SK-N-SH (cell line): ENCODE results near the gene LNP1. TPM values are rescaled to one million over a fixed set of nuclear protein-coding genes. Genes with fewer than 3 reads are reported as not detected.

ENCODE experiments used
- CTCF ChIA-PET: fragments of 300-600, 350-600 bp; formaldehyde crosslinking; extraction: SDS; loops from one replicate; lab custom pipeline; 2021; lab: Yijun Ruan, JAX
- POLR2A ChIA-PET: fragments of 350-600 bp; sonication (Branson Sonifier 250); formaldehyde crosslinking; extraction: SDS; loops from one replicate; lab custom pipeline; 2020; ENCODE audit warnings: antibody characterized with exemption, inconsistent platforms; lab: Yijun Ruan, JAX
- DNase-seq: peaks from one replicate; pipeline ENCODE4 v3.0.0; 2012
- H2AFZ ChIP-seq: fragments of 200-600 bp; sonication (generic); 2 replicates; pipeline ENCODE4 v1.8.1; 2016; ENCODE audit warnings: antibody characterized with exemption, mild to moderate bottlenecking, low read depth
- H3F3A ChIP-seq: fragments of 200-600 bp; sonication (generic); replicated peaks from 2 replicates; pipeline ENCODE3; 2016; ENCODE audit warnings: antibody characterized with exemption, mild to moderate bottlenecking; ENCODE audit not compliant: insufficient read depth
- H3K27ac ChIP-seq, 2 experiments: fragments of 200-500 bp in 1 of 2; fragments of 200-600 bp in 1 of 2; sonication (Bioruptor generic) in 1 of 2; sonication (generic), shearing (Covaris generic) in 1 of 2; 2 replicates each; pipeline versions ENCODE4 v1.5.1 to v1.6.1; 2014 to 2016; ENCODE audit warnings: low read depth in 2 of 2, inconsistent platforms in 1 of 2, low read length in 1 of 2, mild to moderate bottlenecking in 1 of 2, mixed read lengths in 1 of 2
- H3K27me3 ChIP-seq: fragments of 200-600 bp; sonication (generic), shearing (Covaris generic); 2 replicates; pipeline ENCODE4 v1.6.1; 2016; ENCODE audit warnings: mixed run types; ENCODE audit not compliant: insufficient read depth
- H3K36me3 ChIP-seq, 2 experiments: fragments of 200-500 bp in 1 of 2; fragments of 200-600 bp in 1 of 2; sonication (Bioruptor generic) in 1 of 2; sonication (generic) in 1 of 2; replicated peaks in 1 of 2; 2 replicates each; pipeline versions ENCODE3 to v1.5.1; 2014 to 2016; ENCODE audit warnings: low read length in 1 of 2, mild to moderate bottlenecking in 1 of 2; ENCODE audit not compliant: insufficient read depth in 2 of 2, control insufficient read depth in 1 of 2
- H3K4me1 ChIP-seq, 2 experiments: fragments of 200-500 bp in 1 of 2; fragments of 200-600 bp in 1 of 2; sonication (Bioruptor generic) in 1 of 2; sonication (generic), shearing (Covaris generic) in 1 of 2; 2 replicates each; pipeline versions ENCODE4 v1.5.1 to v1.6.1; 2014 to 2016; ENCODE audit warnings: low read depth in 1 of 2, low read length in 1 of 2, mixed run types in 1 of 2; ENCODE audit not compliant: insufficient read depth in 2 of 2, control insufficient read depth in 1 of 2
- H3K4me2 ChIP-seq: fragments of 200-600 bp; sonication (generic), shearing (Covaris generic); 2 replicates; pipeline ENCODE4 v1.6.1; 2017; ENCODE audit warnings: mixed run types
- H3K4me3 ChIP-seq, 2 experiments: fragments of 200-500 bp in 1 of 2; fragments of 200-600 bp in 1 of 2; sonication (Bioruptor generic) in 1 of 2; sonication (generic), shearing (Covaris generic) in 1 of 2; 2 replicates each; pipeline versions ENCODE4 v1.5.1 to v1.8.1; 2014 to 2016; ENCODE audit warnings: low read depth in 2 of 2, inconsistent platforms in 1 of 2, low read length in 1 of 2, mild to moderate bottlenecking in 1 of 2, mixed read lengths in 1 of 2, moderate library complexity in 1 of 2
- H3K79me2 ChIP-seq: fragments of 200-600 bp; sonication (generic); 2 replicates; pipeline ENCODE4 v1.8.1; 2017; ENCODE audit warnings: mild to moderate bottlenecking; ENCODE audit not compliant: insufficient read depth
- H3K9ac ChIP-seq: fragments of 200-600 bp; sonication (generic); 2 replicates; pipeline ENCODE4 v1.6.1; 2017; ENCODE audit warnings: mixed run types
- H3K9me2 ChIP-seq: fragments of 200-600 bp; sonication (generic); 2 replicates; pipeline ENCODE4 v1.6.1; 2017; ENCODE audit warnings: mixed run types
- H3K9me3 ChIP-seq: fragments of 200-600 bp; sonication (generic); 2 replicates; pipeline ENCODE4 v1.6.1; 2017; ENCODE audit warnings: mixed run types, mild to moderate bottlenecking, moderate library complexity
- H4K20me1 ChIP-seq: fragments of 200-600 bp; sonication (generic); 2 replicates; pipeline ENCODE4 v1.6.1; 2017; ENCODE audit warnings: mild to moderate bottlenecking, mixed run types; ENCODE audit not compliant: insufficient read depth
- ELF1 ChIP-seq: IDR thresholded peaks from 2 replicates; pipeline ENCODE4 v1.4.0; 2012
- EP300 ChIP-seq, 2 experiments: IDR thresholded peaks; 2 replicates each; pipeline versions ENCODE4 v1.4.0 to v1.6.1; 2012; ENCODE audit warnings: borderline replicate concordance in 1 of 2, low read depth in 1 of 2, low read length in 1 of 2
- FOSL2 ChIP-seq: IDR thresholded peaks from 2 replicates; pipeline ENCODE4 v1.4.0; 2012; ENCODE audit warnings: low read depth, mild to moderate bottlenecking, moderate library complexity, borderline replicate concordance
- GABPA ChIP-seq: IDR thresholded peaks from 2 replicates; pipeline ENCODE4 v1.4.0; 2012; ENCODE audit warnings: low read depth, mild to moderate bottlenecking
- MEF2A ChIP-seq: IDR thresholded peaks from 2 replicates; pipeline ENCODE4 v1.4.0; 2012; ENCODE audit warnings: low read depth, borderline replicate concordance
- MXI1 ChIP-seq: IDR thresholded peaks from 2 replicates; pipeline ENCODE4 v1.6.1; 2012; ENCODE audit warnings: mild to moderate bottlenecking, low read depth, low read length, improper control_type of control experiment
- NFIC ChIP-seq: IDR thresholded peaks from 2 replicates; pipeline ENCODE4 v1.4.0; 2012; ENCODE audit warnings: borderline replicate concordance
- POLR2AphosphoS5 ChIP-seq: IDR thresholded peaks from 2 replicates; pipeline ENCODE4 v1.6.1; 2012; ENCODE audit warnings: low read depth, low read length
- RCOR1 ChIP-seq: fragments of 150-350 bp; IDR thresholded peaks from 2 replicates; pipeline ENCODE4 v1.6.1; 2017; ENCODE audit warnings: antibody characterized with exemption, low read length
- SIN3A ChIP-seq: IDR thresholded peaks from 2 replicates; pipeline ENCODE4 v1.6.1; 2012; ENCODE audit warnings: low read depth, mild to moderate bottlenecking, low read length, moderate library complexity, borderline replicate concordance
- SMC3 ChIP-seq: IDR thresholded peaks from 2 replicates; pipeline ENCODE4 v1.6.1; 2012; ENCODE audit warnings: low read depth, low read length, improper control_type of control experiment
- TAF1 ChIP-seq: IDR thresholded peaks from 2 replicates; pipeline ENCODE4 v1.6.1; 2012; ENCODE audit warnings: low read depth, mild to moderate bottlenecking, low read length, moderate library complexity, borderline replicate concordance
- TCF12 ChIP-seq: IDR thresholded peaks from 2 replicates; pipeline ENCODE4 v1.4.0; 2012
- TEAD4 ChIP-seq: IDR thresholded peaks from 2 replicates; pipeline ENCODE4 v1.4.0; 2012; ENCODE audit warnings: mild to moderate bottlenecking, borderline replicate concordance; ENCODE audit not compliant: insufficient read depth
- WGBS: methylation state at CpG from one replicate; pipeline ENCODE4 v1.1.6; 2017; ENCODE audit warnings: low lambda C conversion rate; 5-methylcytosine and 5-hydroxymethylcytosine counted together
- polyA plus RNA-seq, 3 experiments: library from polyadenylated mRNA; depleted of rRNA; stranded (reverse); fragments of >200 nt; gene quantifications; 2 replicates each; pipeline ENCODE4 v1.2.3, GENCODE V29; 2012
- TF ChIP-seq, protein P1 (sequence below): IDR thresholded peaks from 2 replicates; pipeline ENCODE4 v1.4.0; 2012; ENCODE audit warnings: low read depth, borderline replicate concordance
- TF ChIP-seq, protein P2 (sequence below): fragments of 200-600 bp; sonication (generic); IDR thresholded peaks from 2 replicates; pipeline ENCODE4 v1.6.1; 2017; ENCODE audit warnings: antibody characterized with exemption, mild to moderate bottlenecking, moderate library complexity
- TF ChIP-seq, protein P3 (sequence below): IDR thresholded peaks from 2 replicates; pipeline ENCODE4 v1.4.0; 2012; ENCODE audit warnings: low read depth
- TF ChIP-seq, protein P4 (sequence below): IDR thresholded peaks from 2 replicates; pipeline ENCODE4; 2012

LNP1 gene
- polyA plus RNA-seq, 1 of the 3 experiments (the other 2 are of a cell fraction): 2.3 TPM

DNA sequence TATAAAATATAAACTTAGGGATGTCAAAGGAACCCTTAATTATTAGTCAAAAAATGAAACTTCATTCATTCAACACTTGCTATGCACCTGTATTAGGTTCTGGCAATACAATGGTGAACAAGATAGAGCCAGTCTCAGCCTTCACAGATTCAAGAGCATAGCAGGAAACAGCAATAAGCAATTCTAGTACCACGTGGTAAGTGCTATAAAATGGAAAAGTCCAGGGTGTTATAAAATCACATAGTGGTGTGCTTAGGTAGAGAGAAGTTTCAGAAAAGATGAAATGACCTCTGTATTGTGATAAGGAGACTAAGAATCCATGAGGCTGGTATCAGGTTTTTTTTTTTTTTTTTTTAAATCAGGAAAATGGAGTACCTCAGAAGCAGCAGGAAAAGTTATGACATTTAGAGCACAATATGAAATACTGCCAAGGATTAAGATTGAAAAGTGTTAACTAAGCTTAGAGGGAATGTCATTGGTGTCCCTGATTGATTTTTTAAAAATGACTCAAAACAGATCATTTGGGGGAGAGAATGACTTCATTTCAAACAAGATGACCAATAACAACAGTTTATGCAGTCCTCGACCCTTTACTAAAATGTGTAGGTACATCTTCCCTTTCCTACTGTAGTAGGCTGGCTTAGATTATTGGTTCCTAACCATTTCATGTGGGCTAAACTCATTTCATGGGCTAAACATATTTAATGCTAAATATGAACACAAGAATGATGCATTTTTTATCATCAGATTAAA is 5.5 kb upstream of the LNP1 start:
- POLR2A ChIA-PET: no interaction called here
- no peaks in the 10 kb centered on the region for H3K9me2 ChIP-seq

More for the DNA sequence above, 5.5 kb upstream of the LNP1 start:
- Histone ChIP-seq H3K4me1 (peaks cover 0 to 9% of the 10 kb centered on the region in 2 experiments; a peak in 3 of 4 replicates), H3K9ac (no peak overlapping the region), H3K4me3 (no peak overlapping the region), H3K4me2 (no peak overlapping the region)
- no peak for DNase-seq
- CTCF ChIA-PET: no interaction called here
- 76% methylated on average over 2 of the region's 2 CpGs for WGBS
- TF ChIP-seq POLR2AphosphoS5 (no peak), TEAD4 (no peak), FOSL2 (no peak), EP300 (IDR thresholded peaks at IDR 0.05; ENCODE audit: borderline replicate concordance in 1 of 2, low read depth in 1 of 2, low read length in 1 of 2) (no peak), TAF1 (no peak), SMC3 (no peak), MXI1 (no peak), NFIC (no peak), TCF12 (no peak), SIN3A (no peak), MEF2A (no peak), RCOR1 (no peak), GABPA (no peak), ELF1 (no peak)
- TF ChIP-seq, protein P1, sequence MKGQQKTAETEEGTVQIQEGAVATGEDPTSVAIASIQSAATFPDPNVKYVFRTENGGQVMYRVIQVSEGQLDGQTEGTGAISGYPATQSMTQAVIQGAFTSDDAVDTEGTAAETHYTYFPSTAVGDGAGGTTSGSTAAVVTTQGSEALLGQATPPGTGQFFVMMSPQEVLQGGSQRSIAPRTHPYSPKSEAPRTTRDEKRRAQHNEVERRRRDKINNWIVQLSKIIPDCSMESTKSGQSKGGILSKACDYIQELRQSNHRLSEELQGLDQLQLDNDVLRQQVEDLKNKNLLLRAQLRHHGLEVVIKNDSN: no peak
- TF ChIP-seq, protein P2, sequence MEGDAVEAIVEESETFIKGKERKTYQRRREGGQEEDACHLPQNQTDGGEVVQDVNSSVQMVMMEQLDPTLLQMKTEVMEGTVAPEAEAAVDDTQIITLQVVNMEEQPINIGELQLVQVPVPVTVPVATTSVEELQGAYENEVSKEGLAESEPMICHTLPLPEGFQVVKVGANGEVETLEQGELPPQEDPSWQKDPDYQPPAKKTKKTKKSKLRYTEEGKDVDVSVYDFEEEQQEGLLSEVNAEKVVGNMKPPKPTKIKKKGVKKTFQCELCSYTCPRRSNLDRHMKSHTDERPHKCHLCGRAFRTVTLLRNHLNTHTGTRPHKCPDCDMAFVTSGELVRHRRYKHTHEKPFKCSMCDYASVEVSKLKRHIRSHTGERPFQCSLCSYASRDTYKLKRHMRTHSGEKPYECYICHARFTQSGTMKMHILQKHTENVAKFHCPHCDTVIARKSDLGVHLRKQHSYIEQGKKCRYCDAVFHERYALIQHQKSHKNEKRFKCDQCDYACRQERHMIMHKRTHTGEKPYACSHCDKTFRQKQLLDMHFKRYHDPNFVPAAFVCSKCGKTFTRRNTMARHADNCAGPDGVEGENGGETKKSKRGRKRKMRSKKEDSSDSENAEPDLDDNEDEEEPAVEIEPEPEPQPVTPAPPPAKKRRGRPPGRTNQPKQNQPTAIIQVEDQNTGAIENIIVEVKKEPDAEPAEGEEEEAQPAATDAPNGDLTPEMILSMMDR: no peak
- TF ChIP-seq, protein P3, sequence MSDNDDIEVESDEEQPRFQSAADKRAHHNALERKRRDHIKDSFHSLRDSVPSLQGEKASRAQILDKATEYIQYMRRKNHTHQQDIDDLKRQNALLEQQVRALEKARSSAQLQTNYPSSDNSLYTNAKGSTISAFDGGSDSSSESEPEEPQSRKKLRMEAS: no peak
- TF ChIP-seq, protein P4, sequence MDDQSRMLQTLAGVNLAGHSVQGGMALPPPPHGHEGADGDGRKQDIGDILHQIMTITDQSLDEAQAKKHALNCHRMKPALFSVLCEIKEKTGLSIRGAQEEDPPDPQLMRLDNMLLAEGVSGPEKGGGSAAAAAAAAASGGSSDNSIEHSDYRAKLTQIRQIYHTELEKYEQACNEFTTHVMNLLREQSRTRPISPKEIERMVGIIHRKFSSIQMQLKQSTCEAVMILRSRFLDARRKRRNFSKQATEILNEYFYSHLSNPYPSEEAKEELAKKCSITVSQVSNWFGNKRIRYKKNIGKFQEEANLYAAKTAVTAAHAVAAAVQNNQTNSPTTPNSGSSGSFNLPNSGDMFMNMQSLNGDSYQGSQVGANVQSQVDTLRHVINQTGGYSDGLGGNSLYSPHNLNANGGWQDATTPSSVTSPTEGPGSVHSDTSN: no peak
- TF ChIP-seq, all 33 proteins: peak for 0
- H3F3A ChIP-seq: no peaks in the 10 kb centered on the region
- H3K36me3 ChIP-seq: no peaks in the 10 kb centered on the region
- no peaks in the 10 kb centered on the region for H3K9me3 ChIP-seq
- H2AFZ ChIP-seq: no peak overlapping the region
- no peak overlapping the region for H3K27ac ChIP-seq
- peaks cover 65% of the 10 kb centered on the region for H4K20me1 ChIP-seq
- no peaks in the 10 kb centered on the region for H3K27me3 ChIP-seq
- peaks cover 100% of the 10 kb centered on the region for H3K79me2 ChIP-seq
